Endothelial cell of umbilical vein (primary cell): ENCODE data around the gene PAXX. TPM values are rescaled to one million over a fixed set of nuclear protein-coding genes. Genes with fewer than 3 reads are reported as not detected.

Experiments used
- BruUV-seq: library from RNA; stranded (reverse); fragments of 400-500 nt; replicated peaks from 2 replicates; lab custom pipeline; 2021; lab: Mats Ljungman, UMichigan
- CTCF ChIA-PET: fragments of 300-600, 350-600 bp; sonication (Branson Sonifier 250); formaldehyde crosslinking; loops from one replicate; lab custom pipeline; 2021; ENCODE audit warnings: antibody characterized with exemption, inconsistent platforms; lab: Charles Lee
- POLR2A ChIA-PET: fragments of 300-600, 350-600 bp; sonication (Branson Sonifier 250); formaldehyde crosslinking; loops from one replicate; lab custom pipeline; 2021; ENCODE audit warnings: antibody characterized with exemption, inconsistent platforms; lab: Charles Lee
- DNase-seq: peaks from one replicate; pipeline ENCODE4 v3.0.0-alpha.2; 2011; ENCODE audit warnings: low read depth, low spot score
- FAIRE-seq: peaks from 2 replicates; lab custom pipeline; 2011; peaks lifted over from hg19 to GRCh38; lab: Jason Lieb, UNC
- H2AFZ ChIP-seq: 2 replicates; pipeline ENCODE4 v1.6.0; 2012; ENCODE audit warnings: low read depth, low read length, control low read depth, inconsistent platforms
- H3K27ac ChIP-seq: 2 replicates; pipeline ENCODE4 v1.5.1; 2011; ENCODE audit warnings: low read depth, mild to moderate bottlenecking, control low read depth, low read length, moderate library complexity; ENCODE audit not compliant: insufficient read depth
- H3K27me3 ChIP-seq, 2 experiments: 2 replicates each; pipeline versions ENCODE4 v1.6.0 to v1.6.1; 2011; ENCODE audit warnings: low read length in 2 of 2, mixed read lengths in 1 of 2; ENCODE audit not compliant: control insufficient read depth in 2 of 2, insufficient read depth in 2 of 2
- H3K36me3 ChIP-seq, 2 experiments: 2 replicates in 1 of 2; 3 replicates in 1 of 2; pipeline ENCODE4 v1.5.1; 2011; ENCODE audit warnings: low read length in 2 of 2, mild to moderate bottlenecking in 1 of 2, moderate library complexity in 1 of 2; ENCODE audit not compliant: control insufficient read depth in 2 of 2, insufficient read depth in 2 of 2; ENCODE audit errors: extremely low read depth in 1 of 2
- H3K4me1 ChIP-seq: 3 replicates; pipeline ENCODE4 v1.5.1; 2011; ENCODE audit warnings: mild to moderate bottlenecking, low read length; ENCODE audit not compliant: control insufficient read depth, insufficient read depth; ENCODE audit errors: extremely low read depth
- H3K4me2 ChIP-seq: 2 replicates; pipeline ENCODE4 v1.6.1; 2011; ENCODE audit warnings: low read length, control low read depth, mixed read lengths; ENCODE audit not compliant: insufficient read depth
- H3K4me3 ChIP-seq, 3 experiments: fragments of 200-600 bp in 1 of 3; sonication (generic), shearing (Covaris generic) in 1 of 3; replicated peaks in 1 of 3; 2 replicates each; pipeline ENCODE4 v1.5.1; 2011 to 2016; ENCODE audit warnings: control low read depth in 3 of 3, low read length in 3 of 3, mild to moderate bottlenecking in 2 of 3, inconsistent platforms in 1 of 3, low read depth in 1 of 3, moderate library complexity in 1 of 3; ENCODE audit not compliant: insufficient read depth in 1 of 3
- H3K79me2 ChIP-seq: 2 replicates; pipeline ENCODE4 v1.6.0; 2012; ENCODE audit warnings: low read length, inconsistent platforms; ENCODE audit not compliant: control insufficient read depth, insufficient read depth
- H3K9ac ChIP-seq: replicated peaks from 2 replicates; pipeline ENCODE3; 2011; ENCODE audit warnings: low read length, control low read depth; ENCODE audit not compliant: insufficient read depth; ENCODE audit errors: extremely low read depth
- H3K9me1 ChIP-seq: replicated peaks from 3 replicates; pipeline ENCODE4 v1.6.0; 2011; ENCODE audit warnings: mild to moderate bottlenecking, low read length; ENCODE audit not compliant: control insufficient read depth, insufficient read depth; ENCODE audit errors: extremely low read depth
- H3K9me3 ChIP-seq: replicated peaks from 2 replicates; pipeline ENCODE4 v1.5.1; 2012; ENCODE audit warnings: low read length, inconsistent platforms; ENCODE audit not compliant: control insufficient read depth, insufficient read depth
- H4K20me1 ChIP-seq: replicated peaks from 2 replicates; pipeline ENCODE3; 2011; ENCODE audit warnings: mild to moderate bottlenecking, low read length; ENCODE audit not compliant: control insufficient read depth, insufficient read depth; ENCODE audit errors: extremely low read depth
- CTCF ChIP-seq, 2 donors: IDR thresholded peaks; 1 replicate in 1 of 2; 2 replicates in 1 of 2; pipeline ENCODE4 v1.5.1; 2011; ENCODE audit warnings: low read length in 2 of 2, mild to moderate bottlenecking in 2 of 2, moderate library complexity in 2 of 2, control low read depth in 1 of 2, inconsistent platforms in 1 of 2, low read depth in 1 of 2; ENCODE audit not compliant: insufficient read depth in 1 of 2; ENCODE audit errors: extremely low read depth in 1 of 2
- EZH2 ChIP-seq: IDR thresholded peaks from 2 replicates; pipeline ENCODE4 v1.6.1; 2012; ENCODE audit warnings: borderline replicate concordance, low read depth, mild to moderate bottlenecking, moderate library complexity, low read length, inconsistent platforms; ENCODE audit not compliant: severe bottlenecking
- FOS ChIP-seq: IDR thresholded peaks from 2 replicates; pipeline ENCODE4 v1.6.1; 2011; ENCODE audit warnings: mild to moderate bottlenecking, low read length, moderate library complexity, borderline replicate concordance; ENCODE audit not compliant: insufficient read depth
- GATA2 ChIP-seq: IDR thresholded peaks from 2 replicates; pipeline ENCODE4 v1.7.0; 2011; ENCODE audit warnings: low read depth, mild to moderate bottlenecking, moderate library complexity, mixed read lengths, low read length; ENCODE audit not compliant: insufficient read length, insufficient read depth
- JUN ChIP-seq: IDR thresholded peaks from 2 replicates; pipeline ENCODE4 v1.6.1; 2011; ENCODE audit warnings: borderline replicate concordance, low read depth; ENCODE audit not compliant: insufficient read length, insufficient read depth
- MYC ChIP-seq: IDR thresholded peaks from one replicate; pipeline ENCODE4 v1.6.1; 2011; ENCODE audit warnings: mild to moderate bottlenecking, low read depth, low read length
- POLR2A ChIP-seq: IDR thresholded peaks from 2 replicates; pipeline ENCODE4 v1.6.1; 2012; ENCODE audit warnings: low read depth, mild to moderate bottlenecking, control low read depth, low read length
- POLR2AphosphoS5 ChIP-seq: IDR thresholded peaks from 2 replicates; pipeline ENCODE4 v1.6.1; 2012; ENCODE audit warnings: low read depth, mild to moderate bottlenecking, control low read depth, low read length, moderate library complexity; ENCODE audit not compliant: insufficient read depth
- dilution Hi-C: fragments of 300-500 bp; cut with MboI; formaldehyde crosslinking; loops from one replicate; pipeline ENCODE4 v1.15.0; 2019; ENCODE audit warnings: low sequenced_read_pairs; ENCODE audit not compliant: extremely low pct_ligation_motif_present
- intact Hi-C: fragments of 100-400 bp; cut with micrococcal nuclease; formaldehyde crosslinking; loops from one replicate; pipeline ENCODE4 v1.10.0; 2022
- polyA plus RNA-seq, 4 experiments: library from polyadenylated mRNA; depleted of rRNA in 3 of 4; stranded (reverse) in 3 of 4; unstranded in 1 of 4; fragments of >200 nt; gene quantifications; 2 replicates each; pipeline versions ENCODE4 v1.2.1 to v1.2.3, GENCODE V29; 2011 to 2012; ENCODE audit warnings: missing spikeins in 1 of 4
- total RNA-seq: library from RNA; stranded (reverse); gene quantifications from 2 replicates; pipeline ENCODE4 v1.2.3, GENCODE V29; 2021
- TF ChIP-seq, protein P1 (sequence below): IDR thresholded peaks from 2 replicates; pipeline ENCODE4 v1.6.1; 2011; ENCODE audit not compliant: insufficient read depth, insufficient read length

The PAXX gene
- total and polyA plus RNA-seq, 2 donors (not counting 3 experiments of a cell fraction or from before 2014, with no cell fraction given) = 34.0 to 35.0 TPM

DNA sequence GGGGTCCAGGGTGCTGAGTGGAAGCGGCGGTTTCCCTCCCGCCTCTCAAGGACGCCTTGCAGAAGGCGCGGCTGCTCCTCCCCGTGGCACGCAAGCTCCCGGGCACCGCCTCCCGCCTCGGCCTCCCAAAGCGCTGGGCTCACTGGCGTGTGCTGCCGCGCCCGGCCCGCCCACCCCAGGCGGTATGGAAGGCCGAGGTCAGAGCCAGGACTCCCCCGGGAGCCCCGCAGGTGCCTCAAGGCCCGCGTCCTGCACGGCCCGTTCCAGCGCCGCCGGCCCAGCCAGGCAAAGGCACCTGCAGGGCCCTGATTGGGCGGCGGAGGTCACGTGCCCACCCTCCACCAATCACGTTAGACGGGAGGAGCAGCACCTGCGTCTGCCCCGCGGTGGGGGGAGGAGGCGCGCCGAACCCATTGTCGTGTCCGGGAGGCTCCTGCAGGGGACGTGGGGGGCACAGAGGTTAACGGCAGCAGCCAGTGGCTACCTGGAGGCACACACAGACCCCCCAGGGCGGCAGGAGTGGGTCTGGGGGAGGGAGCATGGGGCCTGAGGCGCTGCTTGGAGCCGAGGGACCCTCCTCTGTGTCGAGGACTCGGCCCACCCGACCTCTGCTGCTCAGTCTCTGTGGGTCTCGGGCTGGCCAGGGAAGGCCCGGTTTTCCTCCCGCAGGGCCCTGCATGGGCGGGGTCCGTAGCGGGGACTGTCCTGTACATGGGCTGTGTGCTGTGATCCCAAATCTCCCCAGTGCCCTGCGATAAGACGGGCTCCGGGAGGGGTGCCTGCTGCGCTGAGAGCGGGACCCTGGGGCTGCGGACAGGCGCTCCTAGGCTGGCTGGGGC is 42.2 kb upstream of the PAXX start:
- Histone ChIP-seq H3K9me3 (no peaks in the 10 kb centered on the region), H2AFZ (peak overlapping the region; percentile 83), H3K79me2 (no peaks in the 10 kb centered on the region), H3K4me1 (peaks cover 5% of the 10 kb centered on the region), H3K27ac (no peak overlapping the region), H4K20me1 (no peaks in the 10 kb centered on the region), H3K9ac (peak overlapping the region; percentile 25), H3K36me3 (no peaks in the 10 kb centered on the region), H3K9me1 (no peaks in the 10 kb centered on the region), H3K27me3 (no peaks in the 10 kb centered on the region), H3K4me2 (peak overlapping the region; percentile 54), H3K4me3 (peak overlapping the region; percentile 4 to 77 (median 9))
- intact Hi-C loops (loop anchor here (2.0 to 5.0 kb wide), 2 partner anchors 29 to 42 kb away; partner anchors contain the start of gene PAXX), dilution Hi-C loops (loop anchor here (25.0 kb wide), 1 partner anchor 138 kb away; the partner anchor contains the start of gene RABL6)
- FAIRE-seq (peak; percentile 89), DNase-seq (peak; percentile 93)
- BruUV-seq = no TSS peak
- POLR2A ChIA-PET = interaction anchor here (0.6 kb wide), 1 partner anchor 28 kb away, joined by 7 read pairs; no protein-coding TSS in a partner anchor
- TF ChIP-seq FOS = no peak
- TF ChIP-seq MYC = no peak
- no peak for TF ChIP-seq GATA2
- no peak for TF ChIP-seq EZH2
- no peak for TF ChIP-seq CTCF (IDR thresholded peaks at IDR 0.05; ENCODE audit: extremely low read depth in 1 of 2, insufficient read depth in 1 of 2, low read depth in 1 of 2, low read length in 2 of 2)
- TF ChIP-seq POLR2A = peak; percentile 57
- TF ChIP-seq, protein P1, sequence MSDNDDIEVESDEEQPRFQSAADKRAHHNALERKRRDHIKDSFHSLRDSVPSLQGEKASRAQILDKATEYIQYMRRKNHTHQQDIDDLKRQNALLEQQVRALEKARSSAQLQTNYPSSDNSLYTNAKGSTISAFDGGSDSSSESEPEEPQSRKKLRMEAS = peak; percentile 98
- peak; percentile 53 for TF ChIP-seq POLR2AphosphoS5
- TF ChIP-seq JUN = no peak
- CTCF ChIA-PET = interaction anchor here (0.8 to 1.0 kb wide), 3 partner anchors 42 to 85 kb away, joined by 4 to 6 read pairs (median 5); partner anchors contain the start of gene PAXX
